WERI-Rb-1 (cell line): Measurements from ENCODE around the gene ITPR1.

Experiments
- DNase-seq: peaks from one replicate; pipeline ENCODE4 v3.0.0-alpha.2; 2020
- H3K27ac ChIP-seq: fragments of 250-450 bp; sonication (Bioruptor Pico); 2 replicates; pipeline ENCODE4 v1.5.1; 2020; ENCODE audit warnings: mild to moderate bottlenecking, moderate library complexity
- H3K27me3 ChIP-seq: fragments of 250-450 bp; sonication (Bioruptor Pico); 2 replicates; pipeline ENCODE4 v1.5.1; 2021; ENCODE audit warnings: mild to moderate bottlenecking, low read depth, moderate library complexity; ENCODE audit not compliant: insufficient read depth, severe bottlenecking
- H3K36me3 ChIP-seq: fragments of 250-450 bp; sonication (Bioruptor Pico); 2 replicates; pipeline ENCODE4 v1.5.1; 2020; ENCODE audit warnings: mild to moderate bottlenecking, moderate library complexity
- H3K4me3 ChIP-seq: 2 replicates; pipeline ENCODE4 v1.5.1; 2011; ENCODE audit warnings: low read depth, mild to moderate bottlenecking, control low read depth, low read length
- H3K9me3 ChIP-seq: fragments of 250-450 bp; sonication (Bioruptor Pico); 2 replicates; pipeline ENCODE4 v1.5.1; 2021; ENCODE audit warnings: mild to moderate bottlenecking, moderate library complexity; ENCODE audit not compliant: severe bottlenecking
- TF ChIP-seq, protein P1 (sequence below): IDR thresholded peaks from 2 replicates; pipeline ENCODE4 v1.5.1; 2011; ENCODE audit warnings: low read depth, mild to moderate bottlenecking, control low read depth, inconsistent platforms, low read length

Gene ITPR1

GRCh38 chr3:4536260-4536659 is 43.1 kb downstream of the ITPR1 start:
- Histone ChIP-seq H3K27me3 (no peaks in the 10 kb centered on the region), H3K4me3 (no peak overlapping the region), H3K27ac (no peak overlapping the region), H3K36me3 (no peaks in the 10 kb centered on the region), H3K9me3 (no peaks in the 10 kb centered on the region)
- no peak for DNase-seq
- TF ChIP-seq, protein P1, sequence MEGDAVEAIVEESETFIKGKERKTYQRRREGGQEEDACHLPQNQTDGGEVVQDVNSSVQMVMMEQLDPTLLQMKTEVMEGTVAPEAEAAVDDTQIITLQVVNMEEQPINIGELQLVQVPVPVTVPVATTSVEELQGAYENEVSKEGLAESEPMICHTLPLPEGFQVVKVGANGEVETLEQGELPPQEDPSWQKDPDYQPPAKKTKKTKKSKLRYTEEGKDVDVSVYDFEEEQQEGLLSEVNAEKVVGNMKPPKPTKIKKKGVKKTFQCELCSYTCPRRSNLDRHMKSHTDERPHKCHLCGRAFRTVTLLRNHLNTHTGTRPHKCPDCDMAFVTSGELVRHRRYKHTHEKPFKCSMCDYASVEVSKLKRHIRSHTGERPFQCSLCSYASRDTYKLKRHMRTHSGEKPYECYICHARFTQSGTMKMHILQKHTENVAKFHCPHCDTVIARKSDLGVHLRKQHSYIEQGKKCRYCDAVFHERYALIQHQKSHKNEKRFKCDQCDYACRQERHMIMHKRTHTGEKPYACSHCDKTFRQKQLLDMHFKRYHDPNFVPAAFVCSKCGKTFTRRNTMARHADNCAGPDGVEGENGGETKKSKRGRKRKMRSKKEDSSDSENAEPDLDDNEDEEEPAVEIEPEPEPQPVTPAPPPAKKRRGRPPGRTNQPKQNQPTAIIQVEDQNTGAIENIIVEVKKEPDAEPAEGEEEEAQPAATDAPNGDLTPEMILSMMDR, result no peak

DNA sequence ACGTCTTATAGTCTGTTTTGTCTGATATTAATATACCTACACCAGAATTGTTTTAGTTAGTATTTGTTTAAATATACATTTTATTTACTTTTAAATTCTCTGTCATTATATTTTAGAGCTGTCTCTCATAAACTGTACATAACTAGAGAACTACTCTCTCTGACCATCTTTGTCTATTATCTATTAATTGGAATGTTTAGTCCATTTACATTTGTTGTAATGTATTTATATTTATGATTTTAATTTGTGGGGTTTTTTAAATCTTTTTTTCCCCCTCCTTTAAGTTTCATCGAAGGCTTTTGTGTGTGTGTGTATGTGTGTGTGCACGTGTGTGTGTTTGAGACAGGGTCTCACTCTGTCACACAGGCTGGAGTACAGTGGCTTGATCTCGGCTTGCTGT is 47.1 kb downstream of the ITPR1 start:
- no peak overlapping the region for H3K4me3 ChIP-seq
- H3K27ac ChIP-seq, result no peak overlapping the region
- H3K9me3 ChIP-seq, result no peaks in the 10 kb centered on the region
- TF ChIP-seq, protein P1, result no peak
- H3K27me3 ChIP-seq, result no peaks in the 10 kb centered on the region
- DNase-seq, result no peak
- H3K36me3 ChIP-seq, result no peaks in the 10 kb centered on the region

DNA sequence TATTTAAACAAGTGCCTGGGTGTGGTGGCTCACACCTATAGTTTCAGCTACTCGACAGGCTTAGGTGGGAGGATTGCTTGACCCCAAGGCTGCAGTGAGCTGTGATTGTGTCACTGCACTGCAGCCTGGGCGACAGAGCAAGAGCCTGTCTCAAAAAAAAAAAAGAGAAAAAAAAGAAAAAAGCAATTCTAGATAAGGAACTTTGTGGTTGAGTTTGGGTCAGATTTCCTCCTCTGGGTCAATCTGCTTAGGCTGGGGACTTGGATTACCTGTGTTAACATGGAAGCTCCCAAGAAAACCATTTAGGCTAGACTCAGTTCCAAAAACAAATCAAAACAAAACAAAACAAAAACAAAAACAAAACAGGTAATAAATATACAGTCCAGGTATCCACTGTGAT is 50.0 kb downstream of the ITPR1 start:
- no peak overlapping the region for H3K4me3 ChIP-seq
- H3K9me3 ChIP-seq, result no peaks in the 10 kb centered on the region
- no peaks in the 10 kb centered on the region for H3K27me3 ChIP-seq
- H3K27ac ChIP-seq, result no peak overlapping the region
- no peak for DNase-seq
- TF ChIP-seq, protein P1, result no peak
- no peaks in the 10 kb centered on the region for H3K36me3 ChIP-seq

GRCh38 chr3:4546346-4547178 is 53.4 kb downstream of the ITPR1 start:
- Histone ChIP-seq H3K27me3 (no peaks in the 10 kb centered on the region), H3K4me3 (no peak overlapping the region), H3K27ac (no peak overlapping the region), H3K9me3 (no peaks in the 10 kb centered on the region), H3K36me3 (no peaks in the 10 kb centered on the region)
- TF ChIP-seq, protein P1, result no peak
- no peak for DNase-seq

DNA sequence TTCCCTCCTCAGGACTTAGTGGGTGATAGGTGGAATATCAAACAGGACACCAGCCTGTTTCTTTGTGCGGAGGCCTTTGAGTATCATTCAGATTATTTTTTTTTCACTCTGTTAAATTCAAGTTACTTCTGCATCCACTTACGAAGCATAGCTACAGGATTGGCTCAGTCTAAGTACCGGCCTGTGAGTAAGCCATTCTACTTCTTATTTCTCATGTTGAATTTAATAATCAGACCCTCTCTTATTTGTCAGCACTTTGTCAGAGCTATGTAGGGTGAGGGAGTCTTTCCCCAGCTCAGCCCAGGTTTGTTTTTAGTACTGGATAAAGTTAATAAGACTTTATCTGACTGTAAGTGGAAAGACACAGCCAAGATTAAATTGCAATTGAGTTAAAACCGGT is 54.7 kb downstream of the ITPR1 start:
- no peaks in the 10 kb centered on the region for H3K27me3 ChIP-seq
- TF ChIP-seq, protein P1, result no peak

DNA sequence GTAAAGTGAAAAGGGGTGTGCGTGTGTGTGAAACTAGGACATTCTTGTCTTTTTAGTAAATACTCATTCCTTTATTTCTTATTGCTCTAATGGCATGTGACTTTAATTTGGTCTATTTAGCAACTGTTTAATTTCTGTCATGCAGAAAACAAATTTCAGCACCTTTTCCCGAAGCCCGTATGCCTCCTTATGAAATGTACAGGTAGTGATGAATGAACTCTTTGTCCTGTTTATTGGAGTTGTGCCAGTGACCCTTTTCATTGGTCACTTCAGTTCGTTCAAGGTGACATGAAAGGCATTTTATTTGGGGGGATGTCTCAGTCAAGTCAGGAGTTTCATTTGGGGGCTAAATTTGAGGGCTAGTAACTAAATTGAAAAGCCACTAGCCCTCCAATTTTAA is 55.2 kb downstream of the ITPR1 start:
- TF ChIP-seq, protein P1, result no peak
- Histone ChIP-seq H3K27me3 (no peaks in the 10 kb centered on the region), H3K9me3 (no peaks in the 10 kb centered on the region), H3K27ac (no peak overlapping the region), H3K4me3 (no peak overlapping the region), H3K36me3 (no peaks in the 10 kb centered on the region)
- DNase-seq, result no peak

More for the DNA sequence above, 54.7 kb downstream of the ITPR1 start:
- Histone ChIP-seq H3K4me3 (no peak overlapping the region), H3K36me3 (no peaks in the 10 kb centered on the region), H3K9me3 (no peaks in the 10 kb centered on the region), H3K27ac (no peak overlapping the region)
- no peak for DNase-seq
